ENCODE data around the gene TMEM150B. TPM values are rescaled to one million over a fixed set of nuclear protein-coding genes. Genes with fewer than 3 reads are reported as not detected.
A peak's percentile ranks its signal among the peaks of the same experiment; 100 is the strongest.

The TMEM150B gene
- total and polyA plus RNA-seq, 2 of the 13 experiments (the other 11 are each of a cell fraction or from before 2014, with no cell fraction given) = 1.3 to 1.8 TPM

- Histone ChIP-seq H3K9ac (ENCODE audit: insufficient read depth, low read depth, low read length) (peak overlapping the region; percentile 50; the same call in 1 of the 2 replicates), H4K20me1 (ENCODE audit: insufficient read depth, low read length) (no peaks in the 10 kb centered on the region), H3K27ac (ENCODE audit: extremely low read length, insufficient read depth, low read length) (no peak overlapping the region), H3K4me1 (ENCODE audit: insufficient read depth, low read length) (peaks cover 29% of the 10 kb centered on the region), H3K36me3 (replicated peaks in 1 of 2; ENCODE audit: control insufficient read depth in 1 of 2, insufficient read depth in 2 of 2, low read length in 2 of 2) (no peaks in the 10 kb centered on the region), H3K79me2 (ENCODE audit: insufficient read depth, low read length) (no peaks in the 10 kb centered on the region), H3K9me3 (ENCODE audit: low read length) (no peaks in the 10 kb centered on the region), H2AFZ (ENCODE audit: low read length) (peak overlapping the region; percentile 54), H3K4me3 (replicated peaks in 1 of 3; ENCODE audit: insufficient read depth in 1 of 3, low read depth in 2 of 3, low read length in 3 of 3) (peak overlapping the region; percentile 55 to 75 (median 72)), H3K27me3 (ENCODE audit: control insufficient read depth in 1 of 2, insufficient read depth in 2 of 2, low read length in 2 of 2) (peaks cover 0 to 20% of the 10 kb centered on the region in 2 experiments; a peak in 2 of 5 replicates), H3K4me2 (ENCODE audit: low read depth, low read length) (peak overlapping the region; percentile 96)
- POLR2A ChIA-PET = interaction anchor here (0.6 to 2.2 kb wide), 14 partner anchors 9 to 120 kb away, joined by 3 to 15 read pairs (median 5); partner anchors contain the start of genes HSPBP1, KMT5C, PPP6R1 and UBE2S
- CTCF ChIA-PET (ENCODE audit: low intra/inter-chr PET ratio, low total read pairs) = interaction anchor here (1.2 to 1.8 kb wide), 2 partner anchors 39 to 117 kb away, joined by 3 to 9 read pairs; partner anchors contain the start of gene KMT5C
- DNase-seq (ENCODE audit: low spot score) = no peak
- ATAC-seq = peak; percentile 42; the same call in 2 of the 3 replicates
- no TSS peak for BruUV-seq (replicated peaks)
- FAIRE-seq = no peak
- in situ Hi-C loops (cut with HindIII; ENCODE audit: extremely low pct_ligation_motif_present, low pct_unique_long_range_greater_than_20kb) (loop anchor here (5.0 kb wide), 1 partner anchor 116 kb away; no protein-coding TSS in a partner anchor), intact Hi-C loops (cut with micrococcal nuclease; ENCODE audit: unreplicated experiment) (loop anchor here (1.0 kb wide), 2 partner anchors 38 to 84 kb away; partner anchors contain the start of genes KMT5C and RPL28)
- WGBS (ENCODE audit: low lambda C conversion rate) = 22% methylated on average over 15 of the region's 15 CpGs
- no peak for TF ChIP-seq PAWR (CRISPR knock-in tag; IDR thresholded peaks at IDR 0.05; ENCODE audit: borderline replicate concordance)
- TF ChIP-seq ZBTB38 (CRISPR knock-in tag; IDR thresholded peaks at IDR 0.05) = no peak
- no peak for TF ChIP-seq ZNF30 (CRISPR knock-in tag; IDR thresholded peaks at IDR 0.05)
- TF ChIP-seq HNF1B (CRISPR knock-in tag; IDR thresholded peaks at IDR 0.05) = 0 out of 2 replicates have a peak, but pooled peaks have one; percentile 13
- TF ChIP-seq ATF6 (CRISPR knock-in tag; conservative IDR thresholded peaks at IDR 0.05) = no peak
- no peak for TF ChIP-seq MAZ (IDR thresholded peaks at IDR 0.05; ENCODE audit: borderline replicate concordance, low read depth, low read length)
- TF ChIP-seq MAZ (CRISPR knock-in tag; IDR thresholded peaks at IDR 0.05; ENCODE audit: low read depth) = no peak
- TF ChIP-seq MYC (CRISPR knock-in tag; IDR thresholded peaks at IDR 0.05; ENCODE audit: borderline replicate concordance) = no peak
- no peak for TF ChIP-seq HNF1A (IDR thresholded peaks at IDR 0.05; ENCODE audit: low read depth)
- no peak for TF ChIP-seq HNF1A (CRISPR knock-in tag; IDR thresholded peaks at IDR 0.05; ENCODE audit: borderline replicate concordance)
- TF ChIP-seq BATF2 (CRISPR knock-in tag; IDR thresholded peaks at IDR 0.05) = no peak
- TF ChIP-seq NFYB (CRISPR knock-in tag; IDR thresholded peaks at IDR 0.05) = no peak
- TF ChIP-seq ZNF441 (CRISPR knock-in tag; IDR thresholded peaks at IDR 0.05; ENCODE audit: borderline replicate concordance) = 0 out of 2 replicates have a peak, but pooled peaks have one; percentile 2
- peak; percentile 66 for TF ChIP-seq ZNF501 (CRISPR knock-in tag; IDR thresholded peaks at IDR 0.05)
These were observed 24.2 kb downstream of the TMEM150B start for GRCh38 chr19:55300886-55301458.

Data from HepG2 (cell line).